HG02970 (cell line): Measurements from ENCODE around the gene TLE3.

ENCODE experiments used
- ATAC-seq: cut with Tn5 transposase; IDR thresholded peaks from one replicate; pipeline ENCODE4 v1.9.1; 2021; ENCODE audit warnings: mild to moderate bottlenecking, moderate library complexity, moderate number of reproducible peaks; ENCODE audit not compliant: unreplicated experiment, low FRiP score

Gene TLE3

DNA sequence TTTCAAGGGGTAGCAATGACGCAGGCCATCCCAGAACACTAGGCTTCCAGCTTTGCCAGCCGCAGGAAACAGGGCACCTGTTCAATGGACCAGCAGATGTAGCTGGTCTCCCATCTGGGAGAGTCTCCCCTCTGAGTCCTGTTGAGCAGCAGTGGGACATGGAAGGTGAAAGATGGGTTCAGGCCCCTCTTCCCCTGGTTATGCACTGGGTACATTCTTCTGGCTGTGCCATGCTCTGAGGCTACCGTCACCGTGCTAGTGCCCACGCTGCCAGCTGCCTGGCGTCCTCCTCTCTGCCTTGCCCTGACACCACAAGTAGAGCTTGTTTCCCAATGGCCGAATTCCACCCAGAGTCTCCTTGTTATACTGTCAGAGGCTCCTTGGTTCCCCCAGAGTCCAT, 63.1 kb downstream of the TLE3 start:
- no peak for ATAC-seq

DNA sequence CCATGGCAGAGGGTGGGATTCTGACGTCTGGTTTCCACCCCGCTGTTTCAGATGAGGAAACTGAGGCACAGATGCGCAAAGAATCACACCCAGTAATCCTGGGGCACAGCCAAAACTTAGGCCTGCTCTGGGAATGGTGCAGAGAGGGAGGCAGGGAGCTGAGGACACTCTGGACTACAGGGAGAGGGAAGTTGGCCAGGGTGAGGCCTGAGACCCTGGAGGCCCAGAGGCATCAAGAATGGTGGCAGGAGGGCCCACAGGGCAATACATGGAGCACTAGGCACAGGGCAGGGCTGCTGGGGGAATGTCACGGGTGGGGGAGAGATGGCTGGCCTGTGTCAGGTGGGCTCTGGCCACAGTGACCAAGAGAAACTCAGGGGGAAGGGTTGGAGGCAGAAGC, 63.6 kb downstream of the TLE3 start:
- ATAC-seq: no peak

DNA sequence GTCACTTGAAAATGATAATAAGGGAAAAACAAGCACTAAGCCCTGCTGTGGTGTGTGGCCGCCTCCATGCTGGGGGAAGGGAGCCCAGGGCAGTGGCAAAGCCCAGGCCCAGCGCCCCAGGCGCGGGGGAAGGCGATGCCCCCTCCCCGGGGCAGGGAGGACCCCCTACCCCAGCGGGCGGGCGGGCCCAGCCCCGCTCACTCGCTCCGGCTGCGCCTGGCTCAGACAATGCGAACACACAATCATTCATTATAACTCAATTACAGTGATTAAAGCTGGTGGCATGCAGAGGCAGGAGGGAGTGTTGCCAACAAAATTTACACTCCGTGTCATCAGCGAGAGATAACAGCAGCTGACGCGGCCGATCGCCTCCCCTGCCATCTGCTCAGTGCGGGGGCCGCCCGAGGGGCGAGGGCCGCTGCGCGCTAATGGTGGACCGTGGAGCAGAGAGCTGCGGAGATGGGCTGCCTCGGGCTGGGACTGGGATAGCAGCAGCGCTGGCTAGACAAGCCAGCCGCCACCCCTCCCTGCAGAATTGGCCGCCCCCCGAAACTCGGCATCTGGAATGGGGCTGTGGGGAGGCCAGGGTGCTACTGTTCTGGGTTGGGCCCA, 64.1 kb downstream of the TLE3 start:
- no peak for ATAC-seq

DNA sequence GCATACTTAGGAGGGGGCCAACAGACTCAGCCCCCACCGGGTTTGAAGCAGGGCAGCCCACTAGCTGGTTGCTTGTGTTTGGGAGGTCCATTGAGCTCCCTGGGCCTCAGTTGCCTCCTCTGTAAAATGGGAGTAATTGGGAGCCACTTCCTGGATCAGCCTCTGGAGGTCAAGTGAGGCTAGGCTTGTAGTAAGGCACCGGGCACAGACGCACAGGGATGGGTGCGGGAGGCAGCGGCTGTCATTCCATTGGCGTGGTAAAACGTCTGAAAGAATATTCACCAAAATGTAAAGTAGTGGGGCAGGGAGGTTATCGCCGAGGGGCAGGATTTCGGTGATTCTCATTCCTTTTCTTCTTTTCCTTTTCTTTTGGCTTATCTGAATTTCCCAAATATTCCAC, 64.6 kb downstream of the TLE3 start:
- ATAC-seq: no peak

DNA sequence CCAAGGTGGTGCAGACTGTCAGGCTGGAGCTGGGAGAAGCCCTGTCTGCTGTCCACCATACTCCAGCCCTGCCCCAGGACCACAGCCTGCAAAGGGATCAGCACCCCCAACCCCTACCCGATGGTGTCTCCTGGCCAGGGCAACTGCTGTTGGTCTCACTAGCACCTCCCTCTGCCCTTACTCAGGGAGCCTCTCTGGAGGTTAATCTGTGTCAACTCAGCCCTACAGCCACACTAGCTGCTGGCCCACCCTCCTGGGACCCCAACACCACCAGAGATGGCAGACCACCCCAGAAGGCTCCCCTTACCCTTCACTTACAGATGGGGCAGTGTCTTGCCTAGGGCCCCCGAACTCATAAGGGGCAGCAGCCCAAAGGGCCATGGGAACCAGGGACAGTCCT, 65.2 kb downstream of the TLE3 start:
- ATAC-seq: no peak

DNA sequence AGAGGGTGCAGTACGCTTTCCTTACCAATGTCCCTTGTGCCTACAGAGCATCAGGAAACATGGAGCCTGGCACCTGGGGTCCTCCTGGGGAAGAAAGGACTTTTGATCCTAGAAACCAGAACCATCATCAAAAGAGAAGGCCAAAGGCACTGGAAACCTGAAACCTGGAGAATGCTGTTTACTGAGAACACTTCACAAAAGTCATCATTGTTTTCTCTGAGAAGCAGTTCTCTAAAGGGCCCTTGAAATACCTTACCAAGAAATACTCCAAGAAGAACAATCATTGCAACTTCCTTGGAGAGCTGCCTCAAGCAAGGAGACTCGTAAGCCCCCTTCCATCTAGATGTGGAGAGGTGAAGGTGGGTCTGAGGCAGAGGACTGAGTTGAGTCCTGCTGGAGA, 66.0 kb downstream of the TLE3 start:
- ATAC-seq: no peak

DNA sequence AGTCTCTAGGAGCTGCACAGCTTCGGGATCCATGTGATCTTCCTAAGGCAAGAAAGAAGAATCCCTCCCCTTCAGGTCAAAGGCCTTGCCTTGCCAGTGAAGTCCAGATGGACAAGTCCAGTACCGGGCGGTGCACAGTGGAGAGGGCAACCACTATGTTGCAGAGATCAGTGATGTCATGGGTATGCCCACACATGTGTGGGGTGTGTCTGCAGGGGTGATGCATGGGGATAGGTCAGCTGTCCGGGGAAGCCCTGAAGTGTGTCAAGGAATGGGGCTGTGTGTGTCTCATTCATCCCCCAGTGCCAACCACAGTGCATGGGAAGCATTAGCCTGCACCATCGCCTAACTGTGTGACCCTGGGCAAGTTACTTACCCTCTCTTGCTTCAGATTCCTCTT, 66.5 kb downstream of the TLE3 start:
- no peak for ATAC-seq

DNA sequence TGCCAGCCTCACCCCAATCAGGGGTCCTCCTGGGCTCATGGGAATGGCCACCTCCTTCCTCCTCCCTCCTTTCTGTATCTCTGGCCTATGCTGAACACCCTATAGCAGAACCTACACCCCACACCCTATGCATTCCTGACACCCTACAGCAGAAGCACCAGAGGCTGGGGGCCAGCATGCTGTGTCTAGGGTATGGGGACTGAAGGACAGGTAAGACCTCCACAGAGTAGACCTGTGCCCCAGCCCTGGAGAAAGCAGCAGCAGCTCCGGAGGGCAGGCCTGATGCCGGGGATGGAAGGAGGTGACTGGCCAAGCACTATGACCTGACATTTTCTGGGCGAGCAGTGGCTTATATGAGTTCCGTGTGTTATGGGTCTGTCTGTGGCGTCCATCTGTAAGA, 66.9 kb downstream of the TLE3 start:
- ATAC-seq: no peak

DNA sequence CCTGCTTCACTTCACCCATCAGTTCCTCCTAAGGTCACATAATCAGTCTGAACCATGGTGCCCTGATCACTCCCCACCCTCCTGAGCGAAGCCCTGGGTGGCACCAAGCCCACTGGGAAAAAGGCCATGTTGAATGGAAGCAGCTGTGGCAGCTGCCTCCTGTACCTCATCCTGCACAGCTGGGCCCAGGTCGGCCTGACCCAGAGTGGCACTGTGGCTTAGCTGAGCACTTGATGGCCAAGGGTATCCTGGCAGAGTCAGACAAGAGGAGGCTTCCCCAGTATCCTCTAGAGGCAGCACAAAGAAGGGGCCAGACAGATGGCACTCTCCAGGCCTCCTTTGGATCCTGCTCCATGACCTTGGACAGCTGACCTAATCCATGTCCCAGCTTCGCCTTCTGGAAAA, 68.4 kb downstream of the TLE3 start:
- ATAC-seq: no peak

DNA sequence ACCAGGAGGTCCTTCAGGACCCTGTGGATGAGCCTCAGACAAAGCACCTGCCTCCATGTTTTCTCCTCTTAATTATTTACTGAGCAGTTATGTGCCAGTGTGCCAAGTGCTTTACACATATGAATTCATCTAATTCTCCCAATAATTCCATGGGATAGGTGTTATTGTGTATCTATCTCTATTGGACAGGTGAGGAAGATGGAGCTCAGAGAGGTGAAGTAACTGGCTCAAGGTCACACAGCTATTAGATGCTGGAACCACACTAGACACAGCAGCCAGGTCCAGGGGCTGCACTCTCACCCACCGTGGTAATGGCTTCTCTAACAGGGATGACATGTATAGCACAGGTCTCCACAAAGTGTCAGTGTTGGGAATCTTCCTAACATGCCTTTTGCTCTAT, 70.2 kb downstream of the TLE3 start:
- no peak for ATAC-seq

DNA sequence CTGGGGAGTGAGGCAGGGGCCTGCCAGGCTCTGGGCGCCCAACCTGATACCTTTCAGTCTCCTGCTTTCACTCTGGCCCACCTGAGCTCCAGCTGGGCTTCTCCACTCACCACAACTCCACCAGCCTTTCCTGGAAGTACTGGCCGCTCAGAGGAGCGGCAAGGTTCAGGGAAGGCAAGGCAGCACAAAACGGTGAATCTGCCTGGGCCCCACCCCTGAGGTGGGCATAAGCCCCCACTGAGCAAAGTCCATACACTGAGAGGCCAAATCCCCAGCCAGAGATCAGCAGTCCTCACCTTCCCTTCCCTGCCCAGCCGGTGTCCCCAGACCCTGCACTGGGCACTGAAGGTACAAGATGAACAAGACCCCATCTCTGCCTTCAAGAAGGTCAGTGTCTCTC, 70.7 kb downstream of the TLE3 start:
- no peak for ATAC-seq

DNA sequence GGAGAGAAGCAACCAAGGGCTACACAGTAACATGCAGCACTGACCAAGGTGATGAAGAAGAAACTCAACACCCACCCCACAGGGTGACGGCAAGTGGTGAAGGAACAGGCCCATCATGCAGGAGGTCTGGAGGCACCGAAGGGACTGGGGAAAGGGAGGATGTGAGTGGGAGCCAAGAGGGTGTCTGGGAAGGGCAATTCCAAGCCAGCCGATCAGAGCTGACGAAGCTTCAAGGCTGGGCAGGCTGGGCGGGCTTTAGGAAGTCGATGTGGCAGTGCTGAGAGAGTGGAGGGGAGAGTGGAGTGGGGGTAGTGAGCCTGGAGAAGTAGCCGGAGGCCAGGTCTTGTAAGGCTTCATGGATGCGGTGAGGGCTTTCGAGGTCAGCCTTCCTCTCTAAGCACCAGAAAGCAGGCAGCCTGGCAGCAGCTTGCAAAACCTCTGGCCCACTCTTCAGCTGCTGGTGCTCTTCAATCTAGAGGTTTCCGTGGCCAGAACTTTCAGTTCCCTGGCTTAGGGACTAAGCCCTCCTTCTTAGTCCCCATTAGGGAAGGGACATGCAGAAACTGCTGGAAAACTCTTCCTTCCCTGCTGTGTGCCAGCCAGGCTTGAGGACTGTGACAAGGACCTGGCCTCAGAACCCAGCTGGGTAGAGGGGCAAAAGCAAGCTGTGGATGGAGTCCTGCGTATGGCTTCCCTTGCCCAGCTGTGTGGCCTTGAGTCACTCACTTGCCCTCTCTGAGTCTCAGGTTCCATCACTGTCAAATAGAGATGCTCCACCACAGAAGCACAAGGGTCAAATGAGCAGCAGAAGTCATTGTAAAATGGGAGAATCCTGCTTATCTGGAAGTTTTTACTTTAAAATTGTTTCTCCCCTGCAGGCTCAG, 72.1 kb downstream of the TLE3 start:
- no peak for ATAC-seq

DNA sequence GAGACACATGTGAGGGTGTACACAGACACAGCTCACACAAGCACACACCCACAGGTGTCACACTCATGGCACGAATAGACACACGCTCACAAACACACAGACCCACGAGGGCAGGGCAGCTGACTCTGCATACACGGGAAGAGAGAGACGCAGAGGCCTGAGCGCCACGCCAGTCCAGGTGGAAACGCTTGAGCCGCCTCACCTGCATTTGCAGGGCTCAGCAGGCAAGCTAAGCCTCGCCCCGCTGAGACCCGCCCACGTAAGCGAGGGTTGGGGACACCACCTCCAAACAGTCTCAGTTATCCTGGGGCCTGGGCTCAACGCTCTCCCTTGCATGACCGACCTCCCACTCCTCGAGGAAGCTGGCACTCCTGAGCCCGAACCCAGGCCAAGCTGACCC, 73.2 kb downstream of the TLE3 start:
- no peak for ATAC-seq

DNA sequence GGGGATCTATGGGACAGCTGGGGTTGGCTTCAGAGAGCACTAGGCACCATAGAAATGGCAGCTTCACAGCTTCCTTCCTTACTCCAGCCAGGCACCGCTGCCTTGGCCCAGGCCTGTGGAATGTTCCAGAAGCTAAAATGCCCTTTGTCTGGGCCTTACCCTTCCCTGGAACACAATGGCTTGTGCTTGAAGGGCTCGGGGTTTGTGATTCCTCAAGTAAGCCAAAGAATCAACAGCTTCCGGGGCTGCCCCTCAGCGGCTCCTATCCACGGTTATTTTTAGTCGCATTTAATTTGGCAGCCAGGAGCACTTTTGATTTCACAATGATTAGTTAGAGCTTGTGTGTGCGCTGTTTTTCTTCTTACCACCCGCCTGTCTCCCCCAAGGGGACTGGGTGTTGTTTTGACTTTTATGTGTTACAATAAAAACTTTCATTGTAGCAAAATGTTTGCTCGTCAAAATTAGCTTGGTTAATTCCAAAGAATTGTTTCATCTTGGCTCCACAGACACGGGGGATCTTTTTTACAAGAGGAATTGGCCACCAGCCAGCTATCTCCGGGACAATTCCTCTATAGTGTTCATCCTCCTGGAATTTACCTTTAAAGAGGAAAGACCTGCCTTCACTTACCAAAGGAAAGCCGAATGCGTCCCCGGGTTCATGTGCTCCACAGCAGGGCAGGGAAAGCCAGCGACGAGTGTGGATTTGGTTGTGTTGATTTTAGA, 73.8 kb downstream of the TLE3 start:
- ATAC-seq: no peak

DNA sequence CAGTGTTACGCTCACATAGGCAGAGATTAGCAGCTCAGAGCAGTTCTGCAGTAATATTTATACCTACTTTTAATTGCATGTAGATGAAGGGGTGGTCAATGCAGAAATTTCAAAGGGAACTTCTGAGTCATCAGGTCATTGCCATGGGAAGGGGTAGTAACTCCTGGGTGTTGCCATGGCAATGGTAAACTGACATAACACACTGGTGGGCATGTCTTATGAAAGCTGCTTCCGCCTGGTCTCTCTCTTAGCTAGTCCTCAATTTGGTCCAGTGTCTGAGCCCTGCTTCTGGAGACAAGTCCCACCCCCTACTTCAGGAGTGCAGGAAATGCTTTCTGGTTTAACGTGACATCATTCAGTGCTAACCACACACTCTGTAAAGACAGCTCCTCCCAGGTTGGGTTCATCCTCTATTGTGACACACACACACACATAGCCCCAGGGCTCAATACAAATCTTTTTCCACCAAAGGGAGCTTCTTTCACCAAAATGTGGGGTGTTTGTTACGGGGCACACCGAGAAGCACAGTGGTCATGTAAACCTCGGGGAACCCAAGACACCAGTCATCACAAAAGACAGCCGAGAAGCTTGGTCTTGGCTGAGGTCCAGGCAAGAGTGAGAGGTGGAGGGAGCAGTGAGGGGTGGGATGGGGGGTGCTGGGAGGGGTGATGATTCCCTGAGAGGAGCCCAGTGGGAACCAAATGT, 74.5 kb downstream of the TLE3 start:
- ATAC-seq: no peak

DNA sequence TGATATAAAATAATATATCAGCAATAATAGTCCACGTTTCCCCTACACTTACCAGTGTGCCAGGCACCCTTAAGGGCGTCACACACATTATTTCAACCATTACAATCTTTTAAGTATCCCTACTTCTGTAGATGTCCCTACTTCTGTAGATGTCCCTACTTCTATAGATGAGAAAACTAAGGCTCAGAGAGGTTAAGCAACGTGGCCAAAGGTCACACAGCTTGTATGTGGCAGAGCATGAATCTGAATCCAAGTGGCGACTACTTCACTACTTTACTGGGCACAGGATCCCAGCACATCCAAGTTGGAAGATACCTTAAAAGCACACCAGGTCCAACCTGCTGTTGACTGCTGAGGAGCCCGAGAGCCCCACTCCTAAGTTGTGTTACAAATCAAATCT, 77.5 kb downstream of the TLE3 start:
- no peak for ATAC-seq

DNA sequence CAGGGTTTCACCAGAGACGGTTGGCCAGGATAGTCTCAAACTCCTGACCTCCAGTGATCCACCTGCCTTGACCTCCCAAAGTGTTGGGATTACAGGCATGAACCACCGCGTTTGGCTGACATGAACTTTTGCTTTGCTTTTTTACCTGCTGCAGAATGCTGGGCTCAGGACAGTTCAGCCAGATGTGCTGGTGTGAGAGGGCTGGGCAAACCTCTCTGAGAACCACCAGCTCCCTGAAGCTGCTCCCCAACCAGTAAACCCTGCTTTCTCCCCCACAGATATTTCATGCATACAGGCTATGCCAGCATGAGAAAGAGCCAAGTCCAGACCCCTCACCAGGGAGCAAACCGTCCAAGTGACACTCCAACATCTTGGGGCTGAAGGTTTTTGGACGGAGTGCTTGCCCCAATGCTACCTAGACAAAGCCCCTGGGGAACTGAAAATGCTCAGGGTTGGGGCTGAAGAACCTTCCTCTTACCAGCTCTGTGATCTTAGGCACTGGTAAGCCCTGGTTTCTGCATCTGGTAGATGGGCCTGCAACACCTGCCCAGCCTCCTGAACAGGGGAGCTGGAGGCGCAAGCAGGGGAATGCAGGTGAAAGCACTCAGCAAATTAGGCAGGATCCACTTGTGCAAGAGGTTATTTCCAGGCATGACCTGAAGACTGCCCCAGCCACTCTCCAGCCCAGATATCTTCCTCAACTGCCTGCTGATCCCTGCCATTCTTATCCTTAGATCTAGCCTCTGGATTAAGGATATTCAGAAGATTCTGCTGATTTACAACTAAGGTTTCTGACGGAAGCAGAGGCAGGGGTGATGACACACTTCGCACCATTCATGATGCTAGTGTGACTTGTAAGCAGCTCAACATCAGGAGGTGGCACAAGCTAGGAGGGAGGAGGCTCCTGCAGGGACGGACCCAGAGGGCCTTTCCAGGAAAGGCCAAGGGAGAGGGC, 78.8 kb downstream of the TLE3 start:
- no peak for ATAC-seq

DNA sequence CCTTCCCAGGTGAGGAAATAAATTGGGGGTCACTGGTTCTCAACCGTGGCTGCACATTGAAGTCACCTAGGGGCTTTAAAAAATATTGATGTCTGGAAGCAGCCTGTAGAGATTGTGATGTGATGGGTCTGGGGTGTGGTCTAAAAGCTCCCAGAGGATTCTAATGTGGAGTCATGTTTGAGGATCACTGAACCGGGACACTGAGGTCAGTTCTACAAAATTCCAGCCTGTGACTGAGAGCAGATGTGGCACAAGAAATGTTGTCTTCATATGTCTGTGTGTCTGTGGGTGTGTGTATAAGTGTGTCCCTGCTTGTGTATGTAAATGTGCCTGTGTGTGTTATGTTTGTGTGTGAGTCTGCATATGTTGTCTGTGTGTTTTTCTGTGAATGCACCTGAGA, 79.9 kb downstream of the TLE3 start:
- no peak for ATAC-seq

DNA sequence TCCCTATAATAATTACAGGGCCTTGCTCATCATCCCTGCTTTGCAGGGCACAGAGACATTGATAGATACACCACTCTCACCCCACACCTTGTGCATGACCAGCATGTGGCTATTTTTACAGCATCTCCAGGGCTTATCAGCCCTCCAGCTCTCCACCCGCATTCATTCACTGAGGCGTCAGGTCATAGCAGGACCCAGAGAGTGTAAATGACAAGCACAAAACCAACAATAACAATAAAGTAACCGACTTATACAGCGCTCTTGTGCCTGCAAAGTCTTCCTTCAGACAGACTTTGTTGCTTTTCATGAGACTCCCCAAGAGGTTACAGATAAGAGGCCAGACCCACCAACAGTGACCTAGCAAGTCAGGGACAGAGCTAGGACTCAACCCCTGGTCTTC, 80.7 kb downstream of the TLE3 start:
- no peak for ATAC-seq

DNA sequence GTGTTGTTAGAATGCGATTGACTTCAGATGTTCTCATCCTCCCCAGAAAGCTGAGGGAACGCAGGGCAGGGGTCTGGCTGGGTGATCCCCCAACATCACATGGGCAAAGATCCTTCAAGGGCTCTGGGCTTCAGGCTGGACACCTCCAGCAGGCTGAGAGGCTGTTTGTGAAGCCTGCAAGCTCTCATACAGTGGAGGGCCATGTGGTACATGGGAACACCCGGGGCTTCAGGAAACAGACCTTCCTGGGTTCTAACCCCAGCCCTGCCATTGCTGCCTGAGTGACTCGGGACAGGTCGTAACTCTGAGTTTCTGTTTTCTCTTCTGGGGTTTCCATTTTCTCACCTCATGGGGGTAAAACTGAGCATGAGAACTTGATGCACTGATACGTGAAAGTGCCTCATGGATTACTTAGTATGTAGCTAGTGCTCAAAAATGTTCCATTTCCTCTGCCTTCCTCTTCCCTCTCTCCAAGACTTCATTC, 81.2 kb downstream of the TLE3 start:
- no peak for ATAC-seq
